ENCODE measurements around the gene SLC16A10.

Gene SLC16A10

GRCh38 chr6:111265842-111266241 is 178.5 kb downstream of the SLC16A10 start:
- DNase-seq = no peak

GRCh38 chr6:111266276-111266675 is 179.0 kb downstream of the SLC16A10 start:
- DNase-seq = no peak

GRCh38 chr6:111267764-111268333 is 180.5 kb downstream of the SLC16A10 start:
- no peak for DNase-seq

GRCh38 chr6:111269401-111269970 is 182.2 kb downstream of the SLC16A10 start:
- DNase-seq = no peak

GRCh38 chr6:111270121-111270520 is 182.8 kb downstream of the SLC16A10 start:
- no peak for DNase-seq

- DNase-seq = no peak
These were observed 187.4 kb downstream of the SLC16A10 start for GRCh38 chr6:111274593-111275217.

- no peak for DNase-seq
These were observed 189.0 kb downstream of the SLC16A10 start for GRCh38 chr6:111276335-111276734.

- no peak for DNase-seq
These were observed 189.4 kb downstream of the SLC16A10 start for GRCh38 chr6:111276736-111277135.

- DNase-seq = no peak
These were observed 190.5 kb downstream of the SLC16A10 start for GRCh38 chr6:111277819-111278218.

GRCh38 chr6:111278731-111279130 is 191.4 kb downstream of the SLC16A10 start:
- no peak for DNase-seq

GRCh38 chr6:111280445-111280955 is 193.2 kb downstream of the SLC16A10 start:
- no peak for DNase-seq

All from NCI-H524 treated with DMSO at 0.1 percent for 48 hours (cell line).